GM18502 (cell line): ENCODE measurements around the gene CD274.
"Not testable (repeated sequence)": the region's sequence is repeated elsewhere in the genome, so short reads cannot be mapped to it uniquely, and the experiment has no call there.

Experiments
- ATAC-seq: cut with Tn5 transposase; IDR thresholded peaks from one replicate; pipeline ENCODE4 v1.9.1; 2021; ENCODE audit warnings: mild to moderate bottlenecking; ENCODE audit not compliant: unreplicated experiment, poor library complexity

Gene CD274

GRCh38 chr9:5493679-5494511 is 43.6 kb downstream of the CD274 start:
- ATAC-seq: peak; percentile 81

DNA sequence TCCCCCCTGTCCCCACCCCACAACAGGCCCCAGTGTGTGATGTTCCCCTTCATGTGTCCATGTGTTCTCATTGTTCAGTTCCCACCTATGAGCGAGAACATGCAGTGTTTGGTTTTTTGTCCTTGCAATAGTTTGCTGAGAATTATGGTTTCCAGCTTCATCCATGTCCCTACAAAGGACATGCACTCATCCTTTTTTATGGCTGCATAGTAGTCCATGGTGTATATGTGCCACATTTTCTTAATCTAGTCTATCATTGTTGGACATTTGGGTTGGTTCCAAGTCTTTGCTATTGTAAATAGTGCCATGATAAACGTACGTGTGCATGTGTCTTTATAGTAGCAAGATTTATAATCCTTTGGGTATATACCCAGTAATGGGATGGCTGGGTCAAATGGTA is 44.4 kb downstream of the CD274 start:
- ATAC-seq: not testable (repeated sequence)

DNA sequence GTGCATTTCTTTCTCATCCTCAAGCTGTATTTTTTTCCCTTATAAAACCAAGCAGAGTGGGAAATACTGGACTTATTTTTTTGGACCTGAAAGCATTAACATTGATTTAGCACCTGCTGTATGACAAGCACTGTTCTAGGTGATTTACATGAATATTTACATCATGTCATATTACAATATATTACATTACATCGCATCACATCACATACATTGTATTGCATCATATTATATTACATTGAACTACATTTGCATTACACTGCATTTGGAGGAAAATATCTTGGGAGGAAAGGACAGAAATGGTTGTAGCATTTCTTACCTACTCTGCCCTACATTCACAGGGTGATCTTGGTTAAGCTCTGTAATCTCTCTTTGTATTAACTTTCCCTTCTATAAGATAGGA is 48.8 kb downstream of the CD274 start:
- no peak for ATAC-seq

GRCh38 chr9:5499889-5500398 is 49.6 kb downstream of the CD274 start:
- no peak for ATAC-seq

DNA sequence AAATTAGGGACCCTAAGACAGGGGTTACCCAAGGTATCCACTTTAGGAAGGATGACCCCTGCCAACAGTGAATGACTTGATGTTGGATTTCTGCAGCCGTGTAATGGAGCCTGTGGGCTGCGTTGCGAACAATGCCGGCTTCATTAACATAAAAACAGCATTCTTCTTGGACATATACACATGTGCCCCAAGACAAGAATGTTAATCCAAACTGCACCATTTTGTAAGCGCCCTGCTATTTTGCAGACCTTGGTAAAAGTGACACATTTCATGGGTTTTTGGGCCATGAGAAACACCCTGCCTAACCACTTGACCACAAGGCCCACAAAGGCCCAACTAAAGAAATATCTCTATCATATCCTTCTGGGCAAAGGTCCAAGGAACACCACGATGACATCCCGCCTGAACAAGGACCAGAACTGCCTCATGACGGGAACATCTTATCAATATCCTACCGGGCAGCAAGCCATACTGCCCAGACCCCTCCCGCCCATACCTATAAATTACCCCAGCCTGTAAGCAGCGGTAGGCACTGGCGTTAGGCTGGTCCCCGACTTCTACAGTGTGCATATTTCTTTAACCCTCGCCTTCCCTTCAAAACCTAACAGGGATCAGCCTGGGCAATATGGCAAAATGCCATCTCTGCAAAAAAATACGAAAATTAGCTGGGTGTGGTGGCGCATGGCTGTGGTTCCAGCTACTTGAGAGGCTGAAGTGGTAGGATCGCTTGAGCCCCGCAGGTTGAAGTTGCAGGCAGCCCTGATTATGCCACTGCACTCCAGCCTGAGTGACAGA is 50.3 kb downstream of the CD274 start:
- no peak for ATAC-seq

GRCh38 chr9:5502553-5502952 is 52.2 kb downstream of the CD274 start:
- ATAC-seq: no peak

GRCh38 chr9:5509573-5509972 is 59.2 kb downstream of the CD274 start:
- ATAC-seq: no peak

GRCh38 chr9:5510360-5510931 is 60.1 kb downstream of the CD274 start, which contains the start of gene PDCD1LG2:
PDCD1LG2 (plus strand) TSS chr9:5510531; CDS start chr9:5522547, 12,016 bp downstream.
- peak; percentile 81 for ATAC-seq

DNA sequence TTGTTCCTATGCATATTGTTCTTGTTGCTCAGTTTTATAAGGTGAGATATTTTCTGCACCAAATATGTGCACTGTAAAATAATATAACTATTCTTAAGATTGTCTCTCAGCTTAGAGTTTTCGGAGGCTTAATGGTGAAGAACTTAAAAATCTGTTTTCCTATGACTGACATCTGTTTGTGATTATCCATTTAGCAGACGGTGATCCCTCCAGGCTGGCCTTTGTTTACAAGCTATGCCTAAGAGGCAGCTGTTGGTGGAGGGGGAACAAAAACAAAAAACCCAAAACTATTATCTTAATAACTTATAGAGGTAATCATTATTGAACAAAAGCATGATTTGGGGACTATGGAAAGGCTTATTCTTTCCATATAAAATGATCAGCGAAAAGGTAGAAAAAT is 60.6 kb downstream of the CD274 start:
- no peak for ATAC-seq

- no peak for ATAC-seq
These were observed 61.1 kb downstream of the CD274 start for GRCh38 chr9:5511476-5511875.

- no peak for ATAC-seq
These were observed 61.7 kb downstream of the CD274 start for GRCh38 chr9:5511935-5512580.

DNA sequence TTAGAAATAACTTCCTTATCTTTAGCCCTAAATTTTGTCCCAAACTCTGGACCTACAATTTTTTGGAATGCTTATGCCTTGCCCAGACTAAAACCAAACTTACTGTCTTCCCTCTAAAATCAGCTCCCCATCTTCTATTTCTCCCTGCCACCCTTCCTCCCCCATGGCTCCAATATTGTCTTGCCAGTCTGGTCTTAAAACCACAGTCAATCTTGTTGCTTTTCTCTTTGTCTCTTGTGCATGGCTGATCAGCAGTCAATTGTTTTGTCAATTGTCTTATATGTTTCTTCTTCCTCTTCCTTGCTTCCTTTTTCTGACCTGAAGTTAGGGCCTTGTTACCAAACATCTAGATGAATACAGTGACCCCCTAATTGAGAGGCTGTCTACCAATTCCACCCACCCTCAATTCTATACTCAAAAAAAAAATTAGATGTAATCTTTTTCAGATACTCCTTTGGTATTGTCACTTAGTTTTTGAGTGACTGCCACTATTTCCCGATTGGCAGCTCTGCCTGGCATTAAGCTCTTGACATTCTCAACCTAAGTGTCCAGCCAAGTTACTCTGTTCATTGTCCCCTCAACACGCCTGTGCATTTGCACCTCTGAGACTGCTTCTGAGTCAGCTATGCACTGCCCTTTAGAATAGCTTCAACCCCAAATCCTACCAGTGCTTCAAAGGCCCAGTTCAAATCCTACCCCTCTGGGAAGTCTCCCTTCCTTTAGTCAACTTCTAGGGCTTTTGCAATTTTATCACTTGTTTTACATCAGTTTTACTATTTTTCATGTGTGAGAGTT is 62.5 kb downstream of the CD274 start:
- ATAC-seq: no peak

DNA sequence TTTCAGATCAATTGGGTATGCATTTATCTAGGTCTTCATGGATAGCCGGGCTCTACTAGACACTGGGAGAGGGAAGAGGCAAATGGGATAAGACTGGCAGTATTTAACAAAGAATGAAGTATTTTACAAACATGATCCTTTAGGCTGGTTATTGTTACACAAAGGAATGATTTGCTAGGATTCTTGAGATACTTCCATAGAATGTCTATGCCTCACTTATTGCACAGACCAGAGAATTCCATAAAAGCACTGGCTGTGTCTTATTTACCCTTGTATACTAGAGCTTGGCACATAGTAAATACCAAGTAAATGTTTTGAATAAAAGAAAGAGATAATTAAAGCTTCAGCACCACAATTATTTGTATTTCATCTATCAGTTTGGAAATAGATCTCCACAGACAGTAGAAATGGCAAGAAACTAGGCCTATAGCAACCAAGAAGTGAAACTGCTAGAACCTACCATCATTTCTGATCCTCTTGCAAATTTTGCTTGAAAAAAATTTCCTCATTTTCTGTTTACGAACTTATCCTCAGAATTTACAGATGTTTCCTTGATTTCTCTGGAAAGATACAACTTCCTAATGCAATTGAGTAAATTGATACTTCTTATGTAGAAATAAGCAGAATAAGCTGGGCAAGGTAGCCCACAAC is 63.7 kb downstream of the CD274 start:
- ATAC-seq: no peak

- ATAC-seq: no peak
These were observed 64.4 kb downstream of the CD274 start for GRCh38 chr9:5514617-5515260.

GRCh38 chr9:5515261-5515650 is 64.9 kb downstream of the CD274 start:
- ATAC-seq: no peak

- no peak for ATAC-seq
These were observed 66.3 kb downstream of the CD274 start for GRCh38 chr9:5516453-5517220.

- peak; percentile 80 for ATAC-seq
These were observed 68.0 kb downstream of the CD274 start for GRCh38 chr9:5518171-5518936.
